Measurements from ENCODE around the gene GJC2.

Gene GJC2

DNA sequence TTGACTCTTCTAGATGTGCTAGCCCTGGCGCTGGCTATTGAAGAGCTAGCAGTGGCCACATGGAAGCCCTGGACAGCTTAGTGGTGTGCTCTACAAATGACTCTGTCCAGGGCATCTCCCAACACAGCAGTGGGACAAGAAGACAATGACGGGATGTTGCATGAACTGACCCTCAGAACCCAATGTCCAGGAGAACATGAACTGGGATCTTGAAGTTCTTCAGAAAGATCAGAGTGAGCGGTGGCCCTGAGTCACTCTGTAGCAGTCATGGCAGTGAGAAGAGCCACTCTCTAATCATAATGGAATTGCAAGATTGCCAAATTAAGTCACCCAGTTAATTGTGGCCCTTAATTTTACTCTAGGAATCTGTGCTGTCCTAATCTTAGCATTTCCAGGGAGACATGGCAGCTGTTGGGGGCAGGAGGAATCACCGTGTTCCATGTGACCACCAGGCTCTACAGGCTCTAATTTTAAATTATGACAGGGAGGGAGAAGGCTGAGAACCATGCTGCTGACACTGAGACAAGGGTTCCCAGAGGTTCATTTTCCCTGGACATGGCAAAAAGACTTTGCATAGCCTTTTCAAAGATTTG lies 47.9 kb downstream of the GJC2 start:
- DNase-seq, result no peak

DNA sequence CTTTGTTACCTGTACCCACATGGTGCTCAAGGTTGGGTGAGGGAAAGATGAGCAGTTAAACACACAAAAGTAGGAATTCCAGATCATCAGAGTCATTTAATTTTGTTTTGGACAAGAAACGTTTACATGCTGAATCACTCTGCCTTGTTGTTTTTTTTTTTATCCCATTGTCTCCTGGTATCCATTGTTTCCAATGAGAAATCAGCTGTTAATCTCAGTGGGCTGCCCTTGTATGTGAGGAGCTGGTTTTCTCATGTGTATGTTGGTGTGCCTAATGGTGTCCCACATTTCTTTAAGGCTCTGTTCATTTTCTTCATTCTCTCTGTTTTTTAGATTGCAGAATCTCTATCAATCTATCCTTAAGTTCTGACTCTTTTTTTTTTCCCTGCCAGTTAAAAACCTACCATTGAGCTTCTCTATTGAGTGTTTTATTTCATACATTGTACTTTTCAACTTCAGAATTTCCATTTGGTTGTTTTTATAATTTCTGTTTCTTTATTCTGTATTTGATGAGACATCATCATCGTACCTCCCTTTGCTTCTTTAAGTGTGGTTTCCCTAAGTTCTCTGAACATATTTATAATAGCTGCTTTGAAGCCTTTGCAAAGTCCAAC lies 49.4 kb downstream of the GJC2 start:
- no peak for DNase-seq

GRCh38 chr1:228204958-228205357 lies 55.2 kb downstream of the GJC2 start:
- DNase-seq, result no peak

- DNase-seq, result no peak
Measured at GRCh38 chr1:228205526-228206436, 56.1 kb downstream of the GJC2 start.

DNA sequence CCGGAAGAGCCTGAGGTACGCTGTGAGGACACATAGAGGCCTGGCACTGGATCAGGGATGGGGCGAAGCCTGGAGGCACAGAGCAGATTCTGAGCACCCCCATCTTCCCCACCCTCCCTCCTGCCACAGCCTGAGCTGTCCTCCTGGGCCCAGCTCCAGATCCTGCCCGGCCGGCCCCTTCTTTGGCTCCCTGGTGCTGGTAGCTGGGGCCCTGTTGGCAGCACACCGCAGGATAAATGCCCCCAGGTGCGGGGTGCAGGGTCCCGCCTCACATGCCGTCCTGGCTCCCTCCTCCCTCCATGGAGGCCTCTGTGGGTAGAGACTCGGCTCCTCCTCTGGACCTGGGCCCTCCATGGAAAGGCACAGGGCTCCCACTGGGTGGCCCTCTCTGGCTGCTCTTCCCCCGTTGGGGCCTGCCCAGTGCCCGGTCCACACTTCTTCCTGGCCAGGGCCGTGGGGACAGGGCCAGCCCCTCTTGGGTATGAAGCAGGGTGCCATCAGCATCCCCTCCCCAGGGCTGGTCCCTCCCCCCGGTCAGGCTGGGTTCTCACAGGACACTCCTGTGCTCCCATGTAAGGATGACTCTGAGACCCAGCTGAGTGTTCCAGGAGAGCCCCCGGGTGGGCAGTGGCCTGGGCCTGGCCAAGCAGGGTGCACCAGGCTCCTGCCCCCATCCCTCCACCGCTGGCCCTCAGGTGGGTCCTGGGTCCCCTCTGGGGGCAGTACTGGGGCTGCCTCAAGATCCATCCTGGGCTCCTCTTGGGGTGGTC lies 57.0 kb downstream of the GJC2 start:
- no peak for DNase-seq

- no peak for DNase-seq
Measured at GRCh38 chr1:228207381-228207810, 57.7 kb downstream of the GJC2 start.

- no peak for DNase-seq
Measured at GRCh38 chr1:228207851-228208821, 58.4 kb downstream of the GJC2 start, which contains the start of gene OBSCN. OBSCN (plus strand) TSS chr1:228208044; CDS start chr1:228211784, 3,740 bp downstream.

DNA sequence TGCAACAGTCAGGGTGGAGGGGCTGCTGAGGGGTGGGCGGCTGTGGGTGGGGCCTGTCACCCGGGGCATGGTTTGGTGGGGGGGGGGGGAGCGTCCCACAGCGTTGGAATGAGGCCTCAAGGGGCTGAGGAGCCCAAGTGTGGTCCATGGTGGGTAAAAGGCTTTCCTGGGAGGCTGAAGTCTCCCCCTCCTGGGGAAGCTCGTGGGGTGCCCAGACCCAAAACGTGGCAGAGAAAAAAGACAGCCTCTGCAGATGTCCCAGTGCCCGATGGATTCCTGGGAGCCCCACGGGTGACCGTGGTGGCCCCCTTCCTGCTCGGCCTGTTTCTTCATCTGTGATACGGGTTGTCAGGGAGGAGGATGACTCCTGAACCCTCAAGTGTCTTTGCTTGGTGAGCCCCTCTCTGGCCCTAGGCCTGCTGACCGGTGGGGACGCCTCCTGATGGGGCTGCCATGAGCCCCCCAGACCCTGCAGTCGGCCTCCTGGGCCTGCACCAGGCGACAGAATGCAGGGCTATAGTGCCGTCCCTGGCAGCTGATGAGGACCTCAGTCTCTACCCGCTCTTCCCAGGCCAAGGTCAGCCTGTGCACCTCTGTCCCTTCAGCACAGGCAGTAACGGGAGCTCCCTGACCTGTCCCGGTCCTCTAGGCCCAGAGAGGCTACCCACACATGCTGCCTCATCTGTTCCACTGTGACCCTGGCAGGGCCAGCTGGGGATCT lies 59.3 kb downstream of the GJC2 start:
- DNase-seq, result no peak

Measured in SHP77 (cell line).